Parathyroid adenoma (tissue), 2 donors: ENCODE data around the gene AQR.
A peak's percentile ranks its signal among the peaks of the same experiment; 100 is the strongest.
"Not testable (repeated sequence)": the region's sequence is repeated elsewhere in the genome, so short reads cannot be mapped to it uniquely, and the experiment has no call there.

ENCODE experiments used
- H2AFZ ChIP-seq: fragments of 300-600 bp; sonication (generic); one replicate; pipeline ENCODE4 v1.7.0; 2017; ENCODE audit warnings: antibody characterized with exemption, mild to moderate bottlenecking
- H3K27ac ChIP-seq: fragments of 300-600 bp; sonication (generic); one replicate; pipeline ENCODE4 v1.7.0; 2017
- H3K27me3 ChIP-seq: fragments of 300-600 bp; sonication (generic); one replicate; pipeline ENCODE4 v1.7.0; 2017; ENCODE audit warnings: low read length; ENCODE audit not compliant: control insufficient read depth, insufficient read depth
- H3K36me3 ChIP-seq: fragments of 300-600 bp; sonication (generic); one replicate; pipeline ENCODE4 v1.7.0; 2017; ENCODE audit warnings: low read length; ENCODE audit not compliant: control insufficient read depth, insufficient read depth
- H3K4me1 ChIP-seq: fragments of 300-600 bp; sonication (generic); one replicate; pipeline ENCODE4 v1.7.0; 2017; ENCODE audit warnings: control low read depth
- H3K4me2 ChIP-seq: fragments of 300-600 bp; sonication (generic); one replicate; pipeline ENCODE4 v1.7.0; 2017; ENCODE audit warnings: low read length
- H3K4me3 ChIP-seq: fragments of 300-600 bp; sonication (generic); one replicate; pipeline ENCODE4 v1.7.0; 2017; ENCODE audit warnings: low read depth, low read length
- H3K79me2 ChIP-seq: fragments of 300-600 bp; sonication (generic); one replicate; pipeline ENCODE4 v1.7.0; 2017; ENCODE audit warnings: control low read depth
- H3K9ac ChIP-seq: fragments of 300-600 bp; sonication (generic); one replicate; pipeline ENCODE4 v1.7.0; 2017; ENCODE audit warnings: mild to moderate bottlenecking
- H3K9me3 ChIP-seq: fragments of 300-600 bp; sonication (generic); one replicate; pipeline ENCODE4 v1.7.0; 2017; ENCODE audit warnings: low read length; ENCODE audit not compliant: control insufficient read depth
- CTCF ChIP-seq: fragments of 300-600 bp; sonication (generic); IDR thresholded peaks from one replicate; pipeline ENCODE4 v1.7.0; 2017; ENCODE audit warnings: antibody characterized with exemption, mild to moderate bottlenecking
- donor health status: primary hyperparathyroidism.

Gene AQR

GRCh38 chr15:34986326-34986725 is 16.8 kb upstream of the AQR start:
- Histone ChIP-seq H3K4me3 (no peak overlapping the region), H3K9me3 (no peaks in the 10 kb centered on the region), H3K4me1 (no peaks in the 10 kb centered on the region), H3K9ac (no peak overlapping the region), H3K27me3 (no peaks in the 10 kb centered on the region), H2AFZ (no peak overlapping the region), H3K36me3 (no peaks in the 10 kb centered on the region), H3K79me2 (peaks cover 16% of the 10 kb centered on the region), H3K4me2 (peak overlapping the region; percentile 82), H3K27ac (no peak overlapping the region)
- no peak for TF ChIP-seq CTCF

GRCh38 chr15:34984889-34985630 is 15.5 kb upstream of the AQR start:
- Histone ChIP-seq H3K36me3 (no peaks in the 10 kb centered on the region), H3K4me1 (no peaks in the 10 kb centered on the region), H3K27me3 (no peaks in the 10 kb centered on the region), H2AFZ (no peak overlapping the region), H3K9ac (no peak overlapping the region), H3K27ac (no peak overlapping the region), H3K9me3 (no peaks in the 10 kb centered on the region), H3K4me2 (peak overlapping the region; percentile 15), H3K79me2 (peaks cover 16% of the 10 kb centered on the region), H3K4me3 (no peak overlapping the region)
- no peak for TF ChIP-seq CTCF

- Histone ChIP-seq H3K4me1 (no peaks in the 10 kb centered on the region), H3K4me2 (no peak overlapping the region), H2AFZ (no peak overlapping the region), H3K36me3 (no peaks in the 10 kb centered on the region), H3K9ac (no peak overlapping the region), H3K9me3 (no peaks in the 10 kb centered on the region), H3K4me3 (no peak overlapping the region), H3K27me3 (no peaks in the 10 kb centered on the region), H3K27ac (no peak overlapping the region), H3K79me2 (no peaks in the 10 kb centered on the region)
- TF ChIP-seq CTCF, result no peak
Observed at GRCh38 chr15:34976743-34977142, 7.2 kb upstream of the AQR start.

GRCh38 chr15:34976073-34976472 is 6.5 kb upstream of the AQR start:
- no peaks in the 10 kb centered on the region for H3K9me3 ChIP-seq
- H3K4me3 ChIP-seq, result no peak overlapping the region
- H3K79me2 ChIP-seq, result no peaks in the 10 kb centered on the region
- H3K27me3 ChIP-seq, result no peaks in the 10 kb centered on the region
- H3K4me1 ChIP-seq, result no peaks in the 10 kb centered on the region
- H2AFZ ChIP-seq, result no peak overlapping the region
- TF ChIP-seq CTCF, result no peak
- H3K27ac ChIP-seq, result no peak overlapping the region
- H3K9ac ChIP-seq, result no peak overlapping the region
- H3K36me3 ChIP-seq, result no peaks in the 10 kb centered on the region
- H3K4me2 ChIP-seq, result no peak overlapping the region

GRCh38 chr15:34973512-34973911 is 4.0 kb upstream of the AQR start:
- Histone ChIP-seq H3K27ac (no peak overlapping the region), H3K27me3 (no peaks in the 10 kb centered on the region)

GRCh38 chr15:34970098-34970643 is 629 bp upstream of the AQR start:
- peak overlapping the region; percentile 90 for H2AFZ ChIP-seq
- peaks cover 15% of the 10 kb centered on the region for H3K79me2 ChIP-seq
- H3K36me3 ChIP-seq, H3K9me3 ChIP-seq, H3K4me1 ChIP-seq, H3K9ac ChIP-seq, H3K27me3 ChIP-seq, H3K27ac ChIP-seq: not testable (repeated sequence)
- peak overlapping the region; percentile 87 for H3K4me3 ChIP-seq
- peak overlapping the region; percentile 72 for H3K4me2 ChIP-seq

More at GRCh38 chr15:34973512-34973911, 4.0 kb upstream of the AQR start:
- no peak for TF ChIP-seq CTCF
- peaks cover 7% of the 10 kb centered on the region for H3K79me2 ChIP-seq
- H3K9me3 ChIP-seq, result no peaks in the 10 kb centered on the region
- H3K4me3 ChIP-seq, result no peak overlapping the region
- no peak overlapping the region for H3K4me2 ChIP-seq
- no peaks in the 10 kb centered on the region for H3K4me1 ChIP-seq
- H2AFZ ChIP-seq, result no peak overlapping the region
- no peak overlapping the region for H3K9ac ChIP-seq
- no peaks in the 10 kb centered on the region for H3K36me3 ChIP-seq
